GM18498 (cell line): Measurements from ENCODE around the gene LRP2BP.
A peak's percentile ranks its signal among the peaks of the same experiment; 100 is the strongest.

Experiments
- ATAC-seq: cut with Tn5 transposase; IDR thresholded peaks from one replicate; pipeline ENCODE4 v1.9.1; 2021; ENCODE audit warnings: mild to moderate bottlenecking, moderate library complexity; ENCODE audit not compliant: unreplicated experiment

LRP2BP gene

DNA sequence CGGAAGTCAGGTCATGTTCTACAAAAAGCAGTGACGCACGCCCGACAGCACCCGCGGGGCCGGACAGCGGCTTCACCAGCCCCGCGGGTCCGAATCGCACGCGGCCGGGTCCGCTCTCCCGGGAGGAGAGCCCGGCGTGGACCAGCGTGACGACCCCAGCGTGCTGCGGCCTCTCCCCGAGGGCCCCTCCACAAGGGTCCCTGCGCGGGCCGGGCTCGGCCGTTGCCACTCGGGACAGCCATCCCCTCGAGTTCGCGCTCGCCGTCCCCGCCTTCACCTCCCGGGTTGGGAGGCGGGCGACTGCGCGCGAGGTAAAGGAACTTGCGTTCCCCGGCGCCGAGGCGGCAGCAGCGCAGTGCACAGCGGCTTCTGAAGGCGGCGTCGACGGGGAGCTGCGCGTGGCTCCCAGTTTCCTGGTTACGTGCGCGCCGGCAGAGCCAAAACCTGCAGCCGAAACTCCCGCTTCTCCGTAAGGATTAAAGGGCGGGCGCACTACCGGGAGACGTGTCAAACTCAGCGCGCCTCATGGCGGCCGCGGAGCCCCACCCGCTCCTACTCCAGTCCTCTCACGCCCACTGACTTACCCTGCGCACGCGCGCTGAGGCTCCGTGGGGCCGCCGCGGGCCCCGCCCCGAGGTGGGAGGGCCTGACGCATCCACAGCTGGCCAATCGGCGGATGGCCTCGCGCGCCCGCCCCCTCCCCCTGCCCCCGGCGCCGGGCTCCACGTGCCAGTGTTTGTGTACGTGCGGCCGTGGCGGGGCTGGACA, 416 bp upstream of the LRP2BP start:
- ATAC-seq: peak; percentile 86

- no peak for ATAC-seq
Measured at GRCh38 chr4:185394568-185395237, 1.0 kb downstream of the LRP2BP start.

- ATAC-seq: no peak
Measured at GRCh38 chr4:185392156-185392555, 3.6 kb downstream of the LRP2BP start.

- ATAC-seq: no peak
Measured at GRCh38 chr4:185390941-185391340, 4.8 kb downstream of the LRP2BP start.

- ATAC-seq: no peak
Measured at GRCh38 chr4:185387957-185388356, 7.8 kb downstream of the LRP2BP start.

- no peak for ATAC-seq
Measured at GRCh38 chr4:185384930-185385331, 10.8 kb downstream of the LRP2BP start.

DNA sequence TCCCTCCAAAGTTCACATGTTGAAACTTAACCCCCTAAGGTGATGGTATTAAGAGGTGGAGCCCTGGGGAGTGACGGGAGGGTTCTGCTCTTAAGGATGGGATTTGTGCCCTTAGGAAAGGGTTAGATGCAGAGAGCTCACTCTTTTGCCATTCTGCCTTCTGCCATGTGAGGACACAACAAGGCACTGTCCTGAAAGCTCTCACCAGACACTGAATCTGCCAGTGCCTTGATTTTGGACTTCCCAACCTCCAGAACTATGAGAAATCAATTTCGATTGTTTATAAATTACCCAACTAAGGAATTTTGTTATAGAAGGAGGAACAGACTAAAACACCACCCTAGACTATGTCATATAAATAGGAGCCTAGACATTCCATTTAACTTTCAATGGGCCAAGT, 11.7 kb downstream of the LRP2BP start:
- ATAC-seq: no peak

DNA sequence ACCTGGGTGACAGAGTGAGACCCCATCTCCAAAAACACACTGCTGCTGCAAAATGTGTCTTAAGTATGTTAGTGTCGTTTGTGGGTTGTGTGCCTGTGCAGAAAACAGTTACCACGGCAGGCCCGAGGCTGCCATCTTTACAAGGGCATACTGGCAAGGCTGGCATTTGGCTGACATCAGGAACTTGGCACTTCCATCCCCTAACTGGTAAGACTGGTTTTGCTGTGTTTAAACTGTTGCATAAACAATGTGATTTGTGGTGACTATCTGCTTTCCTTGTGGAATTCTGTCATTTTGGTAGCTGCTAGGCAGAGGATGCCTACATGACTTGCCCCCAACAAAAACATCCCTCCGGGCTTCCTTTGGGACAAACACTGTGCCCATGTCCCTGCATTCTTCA, 12.3 kb downstream of the LRP2BP start:
- ATAC-seq: no peak

DNA sequence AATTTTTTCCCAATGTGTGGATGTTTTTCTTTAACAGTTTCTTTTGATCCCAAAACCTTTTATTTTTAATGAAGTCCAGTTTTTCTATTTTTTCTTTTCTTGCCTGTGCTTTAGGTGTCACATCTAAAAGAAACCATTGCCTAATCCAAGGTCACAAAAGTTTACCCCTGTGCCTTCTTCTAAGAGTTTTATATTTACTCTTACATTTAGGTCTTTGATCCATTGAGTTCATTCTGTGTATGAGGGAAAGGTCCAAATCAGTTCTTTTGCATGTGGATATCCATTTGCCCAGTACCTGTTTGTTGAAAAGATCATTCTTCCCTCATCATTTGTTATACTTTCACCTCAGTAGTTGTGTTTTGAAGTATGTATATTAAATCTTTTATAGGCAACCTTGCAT, 13.0 kb downstream of the LRP2BP start:
- ATAC-seq: no peak

DNA sequence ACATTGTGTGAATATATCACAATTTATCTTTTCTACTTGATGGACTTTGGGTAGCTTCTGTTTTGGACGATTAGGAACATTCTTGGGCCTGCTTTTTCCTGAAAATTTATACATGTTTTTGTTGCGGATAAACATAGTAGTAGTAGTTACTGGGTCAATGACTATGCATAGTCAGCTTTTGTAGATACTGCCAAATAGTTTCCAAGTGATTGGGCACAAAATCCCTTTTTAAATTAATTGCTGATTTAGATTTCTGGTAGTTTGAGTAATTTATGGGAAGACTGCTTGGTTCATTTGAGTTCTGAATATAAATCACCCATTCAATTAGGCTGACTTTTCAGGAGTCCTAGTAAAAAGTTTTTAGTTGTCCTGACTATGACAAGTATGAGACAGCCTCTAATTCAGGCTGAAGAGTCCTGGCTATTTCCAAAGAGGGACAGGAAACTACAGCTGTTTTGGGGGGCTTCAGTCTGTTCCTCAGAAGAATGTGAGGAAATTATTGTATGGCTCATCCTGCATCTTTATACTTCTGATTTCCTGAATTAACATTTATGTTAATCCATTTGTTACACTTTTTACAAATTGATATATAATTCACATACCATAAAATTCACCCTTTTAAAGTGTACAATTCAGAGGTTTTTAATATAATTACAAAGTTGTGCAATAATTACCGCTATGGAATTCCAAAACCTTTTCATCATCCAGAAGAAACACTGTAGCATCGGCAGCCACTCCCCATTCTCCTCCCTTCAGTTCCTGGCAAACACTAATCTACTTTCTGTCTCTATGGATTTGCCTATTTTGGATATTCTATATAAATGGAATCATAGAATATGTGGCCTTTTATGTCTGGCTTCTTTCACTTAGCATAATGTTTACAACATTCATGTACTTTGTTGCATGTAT, 14.2 kb downstream of the LRP2BP start:
- no peak for ATAC-seq

GRCh38 chr4:185380320-185380719, 15.4 kb downstream of the LRP2BP start:
- no peak for ATAC-seq

DNA sequence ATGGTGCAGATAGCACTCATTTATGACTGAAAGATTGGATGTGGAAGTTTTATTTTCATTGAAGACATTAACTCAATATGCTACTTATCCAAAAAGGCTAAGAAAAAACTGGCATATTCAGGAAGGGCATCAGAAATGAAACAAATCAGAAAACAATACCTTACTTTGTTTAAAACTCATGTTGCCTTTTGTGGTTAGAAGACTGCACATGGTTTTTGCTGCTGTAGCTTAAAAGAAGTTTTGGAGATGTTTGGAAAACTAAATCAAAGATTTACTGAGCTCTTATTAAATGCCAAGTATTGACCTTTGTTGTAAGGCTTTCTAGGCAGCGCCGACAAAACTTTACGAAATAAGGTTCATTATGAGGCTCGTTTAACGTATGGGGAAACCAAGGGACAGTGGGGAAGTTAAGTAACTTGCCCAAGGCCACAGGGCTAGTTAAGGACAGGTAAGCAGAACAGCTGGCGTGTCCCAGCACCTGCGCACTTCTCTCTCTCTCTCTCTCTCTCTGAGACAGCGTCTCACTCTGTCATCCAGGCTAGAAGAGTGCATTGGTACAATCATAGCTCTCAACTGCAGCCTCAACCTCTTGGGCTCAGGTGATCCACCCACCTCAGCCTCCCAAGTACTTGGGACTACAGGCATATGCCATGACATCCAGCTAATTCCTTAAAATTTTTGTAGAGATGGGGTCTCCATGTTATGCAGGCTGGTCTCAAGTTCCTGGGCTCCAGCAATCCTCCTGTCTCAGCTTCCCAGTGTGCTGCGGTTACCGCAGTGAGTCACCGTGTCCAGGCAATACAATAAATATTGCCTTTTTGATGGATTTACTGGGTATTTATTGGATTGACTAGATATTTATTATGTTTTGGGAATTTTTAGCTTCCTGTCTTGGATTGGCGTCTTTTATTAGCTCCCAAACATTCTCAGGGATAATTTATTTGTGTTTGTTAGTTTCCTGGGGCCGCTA, 16.1 kb downstream of the LRP2BP start:
- no peak for ATAC-seq

DNA sequence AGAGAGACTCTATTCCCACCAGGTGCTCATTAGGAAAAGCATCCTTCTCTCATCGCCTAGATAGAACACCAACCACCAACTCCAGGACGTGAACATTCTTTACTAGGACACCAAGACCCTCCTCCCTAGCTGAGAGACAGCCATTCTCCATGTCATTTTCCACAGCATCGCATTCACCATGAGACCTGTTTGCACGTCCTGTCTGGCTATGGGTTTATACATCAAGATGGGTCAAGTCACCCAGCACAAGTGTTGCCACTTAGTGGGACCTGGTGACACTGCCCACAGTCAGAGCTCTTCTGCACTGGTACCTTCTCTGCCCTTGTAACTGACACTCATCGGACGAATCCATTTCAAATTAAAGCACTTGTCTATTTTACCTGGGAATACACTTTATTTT, 17.5 kb downstream of the LRP2BP start:
- ATAC-seq: no peak

DNA sequence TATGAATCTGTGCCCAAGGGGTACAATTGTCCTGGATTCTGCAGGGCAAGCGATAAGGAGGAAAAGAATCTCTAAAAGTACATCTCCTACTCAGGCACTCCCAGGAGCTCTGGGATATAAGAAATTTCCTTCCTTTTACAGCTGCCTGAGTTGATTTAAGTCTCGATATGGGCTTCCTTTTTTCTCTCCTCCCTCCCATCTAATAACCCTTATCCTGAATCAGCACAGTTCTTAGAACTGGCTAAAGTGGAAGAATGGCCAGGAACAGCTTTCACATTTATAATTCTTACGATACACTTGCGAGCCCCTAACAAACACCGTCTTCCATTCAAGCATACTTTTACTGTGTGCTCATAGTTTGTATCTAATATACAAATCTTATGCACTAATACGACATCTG, 21.2 kb downstream of the LRP2BP start:
- ATAC-seq: no peak

DNA sequence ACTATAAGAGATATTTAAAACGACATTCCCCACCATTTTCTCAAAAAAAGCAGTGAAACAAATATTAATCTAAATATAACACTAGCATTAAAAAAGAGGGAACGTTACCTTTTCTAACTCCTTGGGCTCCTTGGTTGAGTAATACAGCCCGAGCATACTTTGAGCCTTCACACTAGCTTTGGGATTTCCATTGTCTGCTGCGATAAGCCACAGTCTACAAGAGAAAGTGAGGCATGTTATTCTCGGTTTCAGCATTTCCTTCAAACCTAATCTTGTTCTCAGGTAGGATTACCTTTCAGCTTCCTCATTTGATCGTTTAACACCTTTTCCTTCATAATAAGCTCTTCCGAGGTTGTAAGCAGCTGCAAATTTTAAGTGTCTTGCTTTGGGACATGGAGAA, 21.7 kb downstream of the LRP2BP start:
- no peak for ATAC-seq

DNA sequence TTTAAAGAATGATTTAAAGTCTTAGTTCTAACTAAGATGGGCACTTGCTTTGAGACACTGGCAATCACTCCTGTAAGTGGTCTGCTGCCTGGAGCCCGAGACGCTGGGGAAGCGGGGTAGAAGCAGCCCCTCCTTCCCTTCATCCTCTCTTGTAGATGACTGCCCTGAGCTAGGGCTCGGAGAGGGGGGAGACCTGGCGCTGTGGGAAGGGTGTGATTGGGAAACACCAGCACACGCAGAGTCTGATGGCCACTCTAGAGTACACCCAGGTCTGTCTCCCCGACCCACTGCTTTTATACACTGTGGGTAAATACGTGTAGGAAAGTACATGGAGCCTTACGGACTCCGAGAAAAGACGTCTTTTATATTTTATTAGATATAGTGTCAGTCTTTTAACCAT, 24.0 kb downstream of the LRP2BP start:
- ATAC-seq: no peak

- ATAC-seq: no peak
Measured at GRCh38 chr4:185370268-185370949, 25.3 kb downstream of the LRP2BP start.

DNA sequence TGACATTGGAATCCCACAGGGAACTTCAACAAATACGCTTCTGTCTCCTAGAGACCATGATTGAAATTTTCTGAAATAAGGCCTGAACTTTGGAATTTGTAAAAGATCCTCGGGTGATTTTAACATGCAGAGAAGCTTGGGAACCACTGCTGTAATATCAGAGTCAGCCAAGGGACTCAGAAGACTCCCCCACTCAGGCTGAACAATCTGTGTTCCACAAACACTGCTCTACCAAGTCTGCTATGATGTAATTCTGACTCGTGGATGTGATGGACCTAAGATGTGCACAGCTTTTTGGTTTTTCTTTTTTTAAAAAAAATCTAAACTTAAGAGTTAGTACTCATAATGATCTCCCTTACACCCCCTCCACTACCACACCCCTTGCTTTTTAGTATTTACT, 26.0 kb downstream of the LRP2BP start:
- ATAC-seq: no peak

DNA sequence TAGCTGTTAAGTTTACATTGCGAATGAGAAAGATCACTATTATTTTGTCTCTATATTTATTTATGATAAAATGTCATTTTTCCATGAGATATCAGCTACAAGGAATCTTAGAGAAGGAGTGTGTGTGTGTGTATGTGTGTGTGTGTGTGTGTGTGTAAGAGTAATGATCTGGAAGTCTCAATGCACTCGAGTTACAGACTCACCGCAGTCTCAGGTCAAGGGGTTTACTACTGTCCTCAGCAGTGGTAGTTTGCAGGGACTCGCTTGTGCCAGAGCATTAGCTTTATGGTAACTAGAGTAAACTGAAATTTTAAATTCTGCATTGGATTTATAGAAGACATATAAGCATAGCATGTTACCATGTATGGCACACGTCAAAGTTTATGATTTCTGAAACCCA, 30.8 kb downstream of the LRP2BP start:
- ATAC-seq: no peak

DNA sequence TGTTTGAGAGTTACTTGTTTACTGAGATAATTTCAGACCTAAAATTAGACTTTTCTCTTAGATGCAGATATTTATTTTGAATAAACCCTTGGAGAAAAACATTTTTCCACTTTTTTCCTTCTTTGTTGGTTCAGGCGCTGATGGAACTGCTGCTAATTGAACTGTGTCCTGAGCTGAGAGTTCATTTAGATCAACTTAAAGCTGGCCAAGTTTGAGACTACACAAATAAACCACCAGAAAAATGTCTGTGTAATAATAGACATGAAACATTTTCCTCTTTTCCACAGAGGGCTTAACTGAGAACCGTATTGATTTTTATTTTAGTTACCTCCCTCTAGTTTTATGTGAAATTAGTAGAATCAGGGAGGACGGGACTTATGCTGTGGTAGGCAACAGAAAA, 32.5 kb downstream of the LRP2BP start:
- no peak for ATAC-seq
